HG02759 (cell line): ENCODE results near the gene MYBL2.
A peak's percentile ranks its signal among the peaks of the same experiment; 100 is the strongest.
"Not testable (repeated sequence)": the region's sequence is repeated elsewhere in the genome, so short reads cannot be mapped to it uniquely, and the experiment has no call there.

Experiments
- ATAC-seq: cut with Tn5 transposase; IDR thresholded peaks from one replicate; pipeline ENCODE4 v1.9.1; 2021; ENCODE audit warnings: mild to moderate bottlenecking, moderate library complexity; ENCODE audit not compliant: unreplicated experiment

Gene MYBL2

DNA sequence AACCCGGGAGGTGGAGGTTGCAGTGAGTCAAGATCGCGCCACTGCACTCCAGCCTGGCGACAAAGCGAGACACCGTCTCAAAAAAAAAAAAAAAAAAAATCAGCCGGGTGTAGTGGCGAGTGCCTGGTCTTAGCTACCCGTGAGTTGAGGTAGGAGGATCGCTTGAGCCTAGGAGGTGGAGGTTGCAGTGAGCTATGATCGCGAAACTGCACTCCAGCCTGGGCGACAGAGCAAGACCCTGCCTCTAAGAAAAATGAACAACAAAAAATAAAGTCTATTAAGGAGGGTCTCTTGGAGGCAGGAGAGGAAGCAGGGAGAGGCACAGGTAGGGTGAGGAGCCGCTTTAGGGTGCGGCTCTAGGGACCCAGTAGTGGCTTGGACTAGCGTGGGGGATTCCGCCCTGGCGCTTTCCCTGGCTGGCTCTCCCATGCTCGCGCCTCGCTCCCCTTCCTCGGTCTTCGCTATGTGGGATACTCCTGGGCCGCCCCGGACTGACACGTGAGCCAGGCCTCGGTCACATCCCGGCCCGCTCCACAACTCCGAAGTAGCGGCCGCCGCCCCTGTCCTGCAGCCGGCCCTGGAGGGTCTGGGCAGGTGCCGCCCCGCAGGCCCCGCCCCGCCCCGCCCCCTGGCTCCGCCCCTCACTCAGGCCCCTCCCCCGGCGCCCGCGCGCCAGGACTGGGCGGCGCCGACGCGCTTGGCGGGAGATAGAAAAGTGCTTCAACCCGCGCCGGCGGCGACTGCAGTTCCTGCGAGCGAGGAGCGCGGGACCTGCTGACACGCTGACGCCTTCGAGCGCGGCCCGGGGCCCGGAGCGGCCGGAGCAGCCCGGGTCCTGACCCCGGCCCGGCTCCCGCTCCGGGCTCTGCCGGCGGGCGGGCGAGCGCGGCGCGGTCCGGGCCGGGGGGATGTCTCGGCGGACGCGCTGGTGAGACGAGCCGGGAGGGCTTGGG lies at the start of gene MYBL2:
Gene MYBL2 (plus strand): TSS at position 739 of the 953 bp plus-strand sequence. CDS start 170 bp downstream, at position 909.
- peak; percentile 81 for ATAC-seq

DNA sequence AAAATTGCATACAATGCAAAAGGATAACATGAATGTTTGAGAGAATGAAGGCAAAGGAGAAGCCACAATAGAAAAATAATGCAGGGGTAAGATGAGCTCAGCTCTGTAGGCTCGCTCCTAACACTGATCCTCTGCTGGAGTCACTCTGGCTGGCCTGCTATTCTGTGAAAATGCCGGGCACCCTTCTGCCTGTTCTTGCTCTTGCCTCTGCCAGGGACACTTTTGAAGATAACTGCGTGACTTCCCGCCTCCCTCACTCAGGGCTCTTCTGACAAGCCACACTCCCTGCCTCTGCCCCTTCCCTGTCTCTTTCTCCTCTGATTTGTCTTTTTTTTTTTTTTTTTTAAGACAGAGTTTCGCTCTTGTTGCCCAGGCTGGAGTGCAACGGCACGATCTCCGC lies 35.3 kb upstream of the MYBL2 start:
- no peak for ATAC-seq

DNA sequence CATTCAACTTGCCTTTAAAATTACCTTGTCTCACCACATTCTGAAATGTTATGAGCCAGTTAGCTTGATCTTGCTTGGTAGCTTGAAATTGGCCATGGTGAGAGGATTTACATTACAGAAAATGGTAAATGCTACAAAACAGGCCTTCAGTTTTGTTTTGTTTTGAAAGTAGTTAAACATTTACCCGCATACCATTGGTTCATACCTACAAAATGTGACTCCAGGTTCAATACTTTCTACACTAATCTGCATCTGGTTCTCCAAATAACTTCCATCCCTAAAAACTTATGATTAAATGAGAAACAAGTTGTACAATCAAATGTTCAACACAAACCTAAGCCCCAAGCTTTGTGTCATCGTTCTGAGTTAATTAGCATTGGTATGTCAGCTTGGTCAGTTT lies 30.5 kb upstream of the MYBL2 start:
- ATAC-seq, result no peak

GRCh38 chr20:43642548-43642947 lies 24.4 kb upstream of the MYBL2 start:
- ATAC-seq, result no peak

- ATAC-seq, result no peak
Observed at GRCh38 chr20:43650997-43651525, 15.9 kb upstream of the MYBL2 start.

DNA sequence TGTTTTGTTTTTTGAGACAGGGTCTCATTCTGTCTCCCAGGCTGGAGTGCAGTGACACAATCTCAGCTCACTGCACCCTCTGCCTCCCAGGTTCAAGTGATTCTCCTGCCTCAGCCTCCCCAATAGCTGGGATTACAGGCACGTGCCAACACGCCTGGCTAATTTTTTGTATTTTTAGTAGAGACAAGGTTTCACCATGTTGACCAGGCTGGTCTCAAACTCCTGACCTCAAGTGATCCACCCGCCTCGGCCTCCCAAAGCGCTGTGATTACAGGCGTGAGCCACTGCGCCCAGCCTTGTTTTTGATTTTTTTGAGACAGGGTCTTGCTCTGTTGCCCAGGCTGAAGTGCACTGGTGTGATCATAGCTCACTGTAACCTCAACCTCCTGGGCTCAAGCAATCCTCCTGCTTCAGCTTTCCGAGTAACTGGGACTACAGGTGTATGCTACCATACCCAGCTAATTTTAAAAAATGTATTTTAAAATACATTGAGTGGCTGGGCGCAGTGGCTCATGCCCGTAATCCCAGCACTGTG lies 15.2 kb upstream of the MYBL2 start:
- ATAC-seq, result not testable (repeated sequence)

GRCh38 chr20:43653966-43654365 lies 12.9 kb upstream of the MYBL2 start:
- no peak for ATAC-seq

DNA sequence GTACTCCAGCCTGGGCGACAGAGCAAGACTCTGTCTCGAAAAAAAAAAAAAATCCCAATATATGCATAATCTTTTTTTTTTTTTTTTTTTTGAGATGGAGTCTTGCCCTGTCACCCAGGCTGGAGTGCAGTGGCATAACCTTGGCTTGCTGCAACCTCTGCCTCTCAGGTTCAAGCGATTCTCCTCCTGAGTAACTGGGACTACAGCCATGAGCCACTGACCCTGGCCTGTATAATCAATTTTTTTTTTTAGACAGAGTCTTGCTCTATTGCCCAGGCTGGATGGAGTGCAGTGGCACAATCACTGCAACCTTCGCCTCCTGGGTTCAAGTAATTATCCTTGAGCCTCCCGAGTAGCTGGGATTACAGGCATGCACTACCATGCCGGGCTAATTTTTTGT lies 11.7 kb upstream of the MYBL2 start:
- not testable (repeated sequence) for ATAC-seq

DNA sequence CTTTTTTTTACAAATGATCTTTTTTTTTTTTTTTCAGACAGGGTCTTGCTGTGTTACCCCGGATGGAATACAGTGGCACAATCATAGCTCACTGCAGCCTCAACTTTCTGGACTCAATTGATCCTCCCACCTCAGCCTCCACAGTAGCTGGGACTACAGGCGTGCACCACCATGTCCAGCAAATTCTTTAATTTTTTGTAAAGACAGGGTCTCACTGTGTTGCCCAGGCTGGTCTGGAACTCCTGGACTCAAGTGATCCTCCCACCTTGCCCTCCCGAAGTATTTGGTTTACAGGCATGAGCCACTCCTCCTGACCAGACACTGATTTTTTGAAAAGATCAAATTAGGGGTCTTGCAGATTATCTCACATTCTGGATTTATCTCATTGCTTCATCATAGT lies 11.0 kb upstream of the MYBL2 start:
- no peak for ATAC-seq

DNA sequence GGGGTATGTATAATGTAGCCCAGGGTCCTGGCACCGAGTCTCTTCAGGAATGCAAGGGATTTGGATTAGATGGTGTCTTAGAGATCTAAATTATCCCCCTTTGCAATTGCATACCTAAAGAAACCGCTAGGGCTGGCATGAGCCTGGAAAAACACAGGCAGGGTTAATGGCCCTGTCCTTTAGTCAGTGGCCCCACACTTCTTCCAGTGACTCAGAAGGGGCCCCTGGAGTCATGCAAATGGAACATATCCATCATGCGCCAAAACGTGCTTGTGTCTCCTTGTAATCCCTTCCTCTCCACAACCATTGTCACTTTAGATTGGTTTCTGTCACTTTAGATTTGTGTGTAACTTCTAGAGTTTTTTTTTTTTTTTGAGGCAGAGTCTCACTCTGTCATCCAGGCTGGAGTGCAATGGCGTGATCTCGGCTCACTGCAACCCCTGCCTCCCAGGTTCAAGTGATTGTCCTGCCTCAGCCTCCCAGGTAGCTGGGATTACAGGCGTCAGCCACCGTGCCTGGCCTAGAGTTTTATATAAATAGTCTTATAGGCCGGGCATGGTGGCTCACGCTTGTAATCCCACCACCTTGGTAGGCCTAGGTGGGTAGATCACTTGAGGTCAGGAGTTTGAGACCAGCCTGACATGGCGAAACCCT lies 8.7 kb upstream of the MYBL2 start:
- peak; percentile 3 for ATAC-seq

- no peak for ATAC-seq
Observed at GRCh38 chr20:43658723-43659419, 8.0 kb upstream of the MYBL2 start.

DNA sequence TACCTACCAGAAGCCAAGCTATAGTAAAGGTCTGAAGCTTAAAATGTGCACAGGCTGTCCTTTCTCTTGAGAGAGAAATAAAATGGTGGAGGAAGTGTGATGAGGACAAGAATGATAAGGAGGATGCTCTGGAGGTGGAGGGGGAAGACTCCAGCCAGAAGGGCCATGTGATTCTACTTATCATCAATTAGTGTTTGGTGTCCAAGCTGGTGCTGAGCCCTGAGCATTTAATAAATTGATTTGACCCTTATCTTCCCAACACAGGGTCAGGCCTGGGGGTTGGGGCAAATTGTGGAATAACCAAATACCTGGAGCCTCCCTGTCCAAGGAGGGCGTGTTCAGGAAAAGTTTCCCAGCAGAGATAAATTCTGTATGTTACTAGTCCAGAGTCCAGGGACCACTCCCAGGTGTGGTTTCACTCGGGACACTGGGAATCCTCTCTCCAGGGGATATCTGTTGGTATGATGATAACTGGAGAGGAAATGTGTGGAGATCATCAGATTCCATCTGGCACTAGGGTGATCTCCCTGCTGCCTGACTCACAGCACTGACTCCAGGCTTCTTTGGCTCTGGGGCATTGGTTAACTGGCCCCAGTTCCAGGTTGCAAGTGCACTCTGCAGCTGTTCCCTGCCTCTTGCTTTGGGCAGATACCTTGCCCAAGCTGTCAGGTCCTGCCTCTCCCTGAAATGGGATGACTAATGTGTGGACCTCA lies 3.8 kb upstream of the MYBL2 start:
- ATAC-seq, result no peak

- ATAC-seq, result no peak
Observed at GRCh38 chr20:43665466-43666176, 1.3 kb upstream of the MYBL2 start.

GRCh38 chr20:43667341-43668132 lies 623 bp downstream of the MYBL2 start:
- ATAC-seq, result peak; percentile 32

DNA sequence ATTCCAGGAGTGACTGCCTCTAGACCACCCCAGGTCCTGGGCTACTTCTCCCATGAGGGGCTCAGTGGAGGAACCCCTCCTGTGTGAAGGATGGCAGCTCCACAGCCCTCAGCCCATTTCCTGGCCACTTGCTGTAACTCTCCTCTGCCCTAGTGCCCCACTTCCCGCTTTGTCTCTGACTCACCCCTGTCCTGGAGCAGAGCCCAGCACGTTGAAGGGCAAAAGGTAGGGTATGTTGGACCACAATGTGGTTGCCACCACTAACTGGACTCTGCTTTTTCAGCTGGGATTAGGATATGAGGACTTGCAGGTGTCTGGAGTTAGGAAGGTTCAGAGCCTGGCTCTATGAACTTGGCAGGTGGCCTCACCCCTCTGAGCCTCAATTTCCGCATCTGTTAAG lies 2.4 kb downstream of the MYBL2 start:
- ATAC-seq, result no peak

GRCh38 chr20:43670423-43670822 lies 3.5 kb downstream of the MYBL2 start:
- no peak for ATAC-seq

GRCh38 chr20:43676368-43676767 lies 9.5 kb downstream of the MYBL2 start:
- ATAC-seq, result no peak

GRCh38 chr20:43680981-43681380 lies 14.1 kb downstream of the MYBL2 start:
- peak; percentile 18 for ATAC-seq

DNA sequence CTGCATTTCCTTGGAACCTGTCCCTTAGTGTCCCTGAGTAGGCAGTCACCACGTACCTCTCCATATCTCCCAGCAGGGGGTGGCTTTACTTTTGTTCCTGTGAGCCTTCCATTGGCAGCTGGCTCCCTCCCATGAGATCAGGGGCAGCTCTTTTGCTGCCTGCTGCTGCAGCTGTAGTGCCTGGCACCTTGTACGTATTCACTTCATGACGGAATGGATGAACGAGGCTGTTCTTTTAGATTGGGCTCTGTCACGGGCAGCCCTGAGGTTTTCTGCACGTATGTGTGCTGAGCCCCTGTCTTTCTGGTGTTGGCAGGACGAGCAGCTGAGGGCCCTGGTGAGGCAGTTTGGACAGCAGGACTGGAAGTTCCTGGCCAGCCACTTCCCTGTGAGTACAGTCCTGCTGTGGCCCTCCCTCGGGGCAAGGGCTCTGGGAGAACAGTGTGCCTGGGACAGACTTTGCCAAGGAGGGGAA lies 14.6 kb downstream of the MYBL2 start:
- ATAC-seq, result peak; percentile 31
